Esophagus muscularis mucosa (tissue), 4 donors: ENCODE measurements around the gene RPL9. TPM values are rescaled to one million over a fixed set of nuclear protein-coding genes. Genes with fewer than 3 reads are reported as not detected.
A peak's percentile ranks its signal among the peaks of the same experiment; 100 is the strongest.
"Not testable (repeated sequence)": the region's sequence is repeated elsewhere in the genome, so short reads cannot be mapped to it uniquely, and the experiment has no call there.

ENCODE experiments used
- DNase-seq: peaks from one replicate; pipeline ENCODE4 v3.0.0-alpha.2; 2017; ENCODE audit errors: extremely low spot score
- H3K27ac ChIP-seq, 4 donors: fragments of 200-600 bp; sonication (generic); replicated peaks in 1 of 4; 1 replicate in 3 of 4; 2 replicates in 1 of 4; pipeline ENCODE4 v1.5.1; 2016 to 2019; ENCODE audit warnings: mild to moderate bottlenecking in 1 of 4
- H3K27me3 ChIP-seq, 4 donors: fragments of 200-600 bp; sonication (generic); one replicate each; pipeline versions ENCODE4 v1.5.1 to v1.6.0; 2016 to 2019
- H3K36me3 ChIP-seq, 4 donors: fragments of 200-600 bp; sonication (generic); one replicate each; pipeline ENCODE4 v1.5.1; 2016 to 2019
- H3K4me1 ChIP-seq, 4 donors: fragments of 200-600 bp; sonication (generic); one replicate each; pipeline ENCODE4 v1.5.1; 2016 to 2019
- H3K4me3 ChIP-seq, 4 donors: fragments of 200-600 bp; sonication (generic); 1 replicate in 2 of 4; 2 replicates in 2 of 4; pipeline ENCODE4 v1.5.1; 2016 to 2019; ENCODE audit warnings: mild to moderate bottlenecking in 4 of 4, moderate library complexity in 1 of 4
- H3K9me3 ChIP-seq, 4 donors: fragments of 200-600 bp; sonication (generic); 1 replicate in 3 of 4; 2 replicates in 1 of 4; pipeline ENCODE4 v1.5.1; 2016 to 2019
- CTCF ChIP-seq, 3 experiments: fragments of 200-600 bp in 2 of 3; fragments of 450-650 bp in 1 of 3; sonication (generic) in 2 of 3; IDR thresholded peaks; one replicate each; pipeline ENCODE4 v1.5.1; 2017 to 2019; ENCODE audit warnings: antibody characterized with exemption in 3 of 3, mild to moderate bottlenecking in 2 of 3, moderate library complexity in 1 of 3
- EP300 ChIP-seq: sonication (generic); formaldehyde crosslinking; IDR thresholded peaks from one replicate; pipeline ENCODE4 v1.6.1; 2017; ENCODE audit warnings: antibody characterized with exemption
- POLR2A ChIP-seq: fragments of 450-650 bp; IDR thresholded peaks from one replicate; pipeline ENCODE4 v1.6.1; 2017; ENCODE audit warnings: antibody characterized with exemption, moderate library complexity, mild to moderate bottlenecking, low read depth
- POLR2AphosphoS5 ChIP-seq, 2 donors: sonication (generic); formaldehyde crosslinking; IDR thresholded peaks; one replicate each; pipeline ENCODE4 v1.6.1; 2017; ENCODE audit warnings: antibody characterized with exemption in 2 of 2
- WGBS: methylation state at CpG from one replicate; pipeline ENCODE4 v1.1.5; 2018; 5-methylcytosine and 5-hydroxymethylcytosine counted together
- intact Hi-C: fragments of 100-400 bp; cut with DNase I; formaldehyde crosslinking; loops from one replicate; pipeline ENCODE4 v1.15.1; 2023
- total RNA-seq, 4 donors: library from RNA; depleted of rRNA; stranded (reverse); fragments of >200 nt; gene quantifications; one replicate each; pipeline versions ENCODE4 v1.1.0 to v1.2.1, GENCODE V29; 2016

The RPL9 gene
- total RNA-seq, 4 donors from 2014 or later, result 1,962 to 6,543 (median 3,653) TPM

GRCh38 chr4:39467464-39467863 is 8.7 kb upstream of the RPL9 start:
- Histone ChIP-seq H3K4me3 (no peak overlapping the region), H3K9me3 (no peaks in the 10 kb centered on the region), H3K27ac (no peak overlapping the region), H3K36me3 (peaks cover 8 to 55% (median 34%) of the 10 kb centered on the region in 4 donors), H3K4me1 (peaks cover 0 to 10% (median 7%) of the 10 kb centered on the region in 4 donors), H3K27me3 (no peaks in the 10 kb centered on the region)
- DNase-seq, result no peak
- TF ChIP-seq POLR2AphosphoS5 (IDR thresholded peaks at IDR 0.05) (no peak), POLR2A (no peak), CTCF (IDR thresholded peaks at IDR 0.05) (no peak), EP300 (no peak)
- intact Hi-C loops, result no loop called here
- 88% methylated on average over 4 of the region's 4 CpGs for WGBS

- 59% methylated on average over 4 of the region's 4 CpGs for WGBS
- no peak overlapping the region for H3K27ac ChIP-seq
- no peaks in the 10 kb centered on the region for H3K27me3 ChIP-seq
- peaks cover 8 to 50% (median 31%) of the 10 kb centered on the region in 4 donors for H3K36me3 ChIP-seq
- no peak for TF ChIP-seq POLR2A
- no peak for TF ChIP-seq CTCF (IDR thresholded peaks at IDR 0.05)
- no peak for TF ChIP-seq POLR2AphosphoS5 (IDR thresholded peaks at IDR 0.05)
- TF ChIP-seq EP300, result no peak
- H3K9me3 ChIP-seq, result no peaks in the 10 kb centered on the region
- intact Hi-C loops, result no loop called here
- no peak overlapping the region for H3K4me3 ChIP-seq
- peaks cover 0 to 10% (median 7%) of the 10 kb centered on the region in 4 donors for H3K4me1 ChIP-seq
- DNase-seq, result no peak
These were observed 8.0 kb upstream of the RPL9 start for GRCh38 chr4:39466747-39467146.

GRCh38 chr4:39464886-39465501 is 6.3 kb upstream of the RPL9 start:
- intact Hi-C loops, result no loop called here
- H3K4me3 ChIP-seq, result no peak overlapping the region
- H3K36me3 ChIP-seq, result peaks cover 0 to 50% (median 33%) of the 10 kb centered on the region in 4 donors
- TF ChIP-seq EP300, result no peak
- H3K4me1 ChIP-seq, result peaks cover 2 to 12% (median 11%) of the 10 kb centered on the region in 4 donors
- no peak for DNase-seq
- H3K9me3 ChIP-seq, result no peaks in the 10 kb centered on the region
- 28% methylated on average over 2 of the region's 2 CpGs for WGBS
- no peaks in the 10 kb centered on the region for H3K27me3 ChIP-seq
- no peak overlapping the region for H3K27ac ChIP-seq

GRCh38 chr4:39458161-39458504 is 589 bp downstream of the RPL9 start:
- H3K27me3 ChIP-seq, H3K9me3 ChIP-seq: not testable (repeated sequence)
- peaks cover 24 to 47% (median 42%) of the 10 kb centered on the region in 4 donors for H3K4me1 ChIP-seq
- peak overlapping the region; percentile 70 to 86 (median 77) for H3K4me3 ChIP-seq
- H3K36me3 ChIP-seq, result peaks cover 37 to 70% (median 52%) of the 10 kb centered on the region in 4 donors
- peak; percentile 55 for DNase-seq
- intact Hi-C loops, result loop anchor here (5.0 to 10.0 kb wide), 4 partner anchors 69 to 597 kb away; partner anchors contain the start of genes N4BP2, RFC1, SMIM14 and UGDH
- WGBS, result 2% methylated on average over 13 of the region's 13 CpGs
- peak overlapping the region; percentile 95 to 96 (median 96) for H3K27ac ChIP-seq

GRCh38 chr4:39456946-39457763 is 1.6 kb downstream of the RPL9 start:
- Histone ChIP-seq H3K27ac (peak overlapping the region; percentile 95 to 96 (median 96)), H3K36me3 (peaks cover 45 to 73% (median 56%) of the 10 kb centered on the region in 4 donors), H3K4me3 (peak overlapping the region; percentile 70 to 86 (median 77)), H3K27me3 (no peaks in the 10 kb centered on the region), H3K9me3 (no peaks in the 10 kb centered on the region), H3K4me1 (peaks cover 24 to 50% (median 42%) of the 10 kb centered on the region in 4 donors)
- WGBS, result 68% methylated on average over 10 of the region's 10 CpGs
- TF ChIP-seq POLR2AphosphoS5 (IDR thresholded peaks at IDR 0.05) (no peak), POLR2A (no peak), CTCF (IDR thresholded peaks at IDR 0.05) (no peak), EP300 (no peak)
- intact Hi-C loops, result loop anchor here (5.0 to 10.0 kb wide), 4 partner anchors 70 to 598 kb away; partner anchors contain the start of genes N4BP2, RFC1, SMIM14 and UGDH
- DNase-seq, result peak; percentile 1
